ENCODE data around the gene EDIL3.

GRCh38 chr5:84393969-84394368 is 9.3 kb upstream of the EDIL3 start:
- TF ChIP-seq POLR2A (IDR thresholded peaks at IDR 0.05) (no peak), CTCF (IDR thresholded peaks at IDR 0.05) (no peak), EP300 (IDR thresholded peaks at IDR 0.05) (no peak)

All from gastroesophageal sphincter (tissue), 3 donors.